TTC549 (cell line): ENCODE data around the gene ZNF738.

Experiments used
- FAIRE-seq: peaks from 2 replicates; lab custom pipeline; 2012; peaks lifted over from hg19 to GRCh38; lab: Jason Lieb, UNC

ZNF738 gene

DNA sequence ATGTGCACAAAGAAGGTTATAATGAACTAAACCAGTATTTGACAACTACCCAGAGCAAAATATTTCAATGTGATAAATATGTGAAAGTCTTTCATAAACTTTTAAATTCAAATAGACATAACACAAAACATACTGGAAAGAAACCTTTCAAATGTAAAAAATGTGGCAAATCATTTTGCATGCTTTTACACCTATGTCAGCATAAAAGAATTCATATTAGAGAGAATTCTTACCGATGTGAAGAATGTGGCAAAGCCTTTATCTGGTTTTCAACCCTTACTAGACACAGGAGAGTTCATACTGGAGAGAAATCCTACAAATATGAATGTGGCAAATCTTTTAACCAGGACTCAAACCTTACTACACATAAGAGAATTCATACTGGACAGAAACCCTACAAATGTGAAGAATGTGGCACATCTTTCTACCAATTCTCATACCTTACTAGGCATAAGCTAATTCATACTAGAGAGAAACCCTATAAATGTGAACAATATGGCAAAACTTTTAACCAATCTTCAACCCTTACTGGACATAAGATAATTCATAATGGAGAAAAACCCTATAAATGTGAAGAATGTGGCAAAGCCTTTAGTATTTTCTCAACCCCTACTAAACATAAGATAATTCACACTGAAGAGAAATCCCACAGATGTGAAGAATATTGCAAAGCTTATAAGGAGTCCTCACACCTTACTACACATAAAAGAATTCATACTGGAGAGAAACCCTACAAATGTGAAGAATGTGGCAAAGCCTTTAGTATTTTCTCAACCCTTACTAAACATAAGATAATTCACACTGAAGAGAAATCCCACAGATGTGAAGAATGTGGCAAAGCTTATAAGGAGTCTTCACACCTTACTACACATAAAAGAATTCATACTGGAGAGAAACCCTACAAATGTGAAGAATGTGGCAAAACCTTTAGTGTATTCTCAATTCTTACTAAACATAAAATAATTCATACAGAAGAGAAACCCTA, 64.5 kb downstream of the ZNF738 start:
- FAIRE-seq: no peak
